ENCODE measurements around the gene POLN. TPM values are rescaled to one million over a fixed set of nuclear protein-coding genes. Genes with fewer than 3 reads are reported as not detected.
A peak's percentile ranks its signal among the peaks of the same experiment; 100 is the strongest.

Gene POLN
- total RNA-seq, 2 donors from 2014 or later: 1.3 to 2.8 TPM

DNA sequence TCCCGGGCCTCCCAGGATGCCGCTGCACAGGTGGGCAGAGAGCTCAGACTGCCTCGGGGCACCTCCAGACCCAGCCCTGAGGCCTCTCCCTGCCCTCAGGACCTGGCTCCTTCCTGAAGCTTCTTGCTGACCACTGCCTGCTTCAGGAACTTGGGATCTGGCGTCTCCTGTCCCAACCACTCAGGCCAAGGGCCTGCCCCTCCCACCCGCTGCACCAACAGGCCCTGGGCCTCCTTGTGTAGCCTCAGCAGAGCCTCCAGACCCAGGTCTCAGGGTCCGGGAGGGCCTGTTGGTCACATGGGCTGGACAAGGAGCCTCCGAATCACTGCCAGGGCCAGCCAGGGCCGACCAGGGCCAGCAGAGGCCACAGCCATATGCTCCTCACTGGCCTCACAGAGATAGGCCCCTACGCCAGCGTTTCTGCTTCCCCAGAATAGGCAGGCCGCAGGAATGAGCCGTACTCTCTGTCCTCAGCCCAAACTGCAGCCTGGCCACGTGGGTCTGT is 17.2 kb upstream of the POLN start:
- peaks cover 0 to 75% of the 10 kb centered on the region in 2 donors for H3K4me1 ChIP-seq
- H3K27me3 ChIP-seq: no peaks in the 10 kb centered on the region
- DNase-seq (ENCODE audit: low spot score): no peak
- peaks cover 11% of the 10 kb centered on the region for H3K36me3 ChIP-seq
- TF ChIP-seq, protein P1, sequence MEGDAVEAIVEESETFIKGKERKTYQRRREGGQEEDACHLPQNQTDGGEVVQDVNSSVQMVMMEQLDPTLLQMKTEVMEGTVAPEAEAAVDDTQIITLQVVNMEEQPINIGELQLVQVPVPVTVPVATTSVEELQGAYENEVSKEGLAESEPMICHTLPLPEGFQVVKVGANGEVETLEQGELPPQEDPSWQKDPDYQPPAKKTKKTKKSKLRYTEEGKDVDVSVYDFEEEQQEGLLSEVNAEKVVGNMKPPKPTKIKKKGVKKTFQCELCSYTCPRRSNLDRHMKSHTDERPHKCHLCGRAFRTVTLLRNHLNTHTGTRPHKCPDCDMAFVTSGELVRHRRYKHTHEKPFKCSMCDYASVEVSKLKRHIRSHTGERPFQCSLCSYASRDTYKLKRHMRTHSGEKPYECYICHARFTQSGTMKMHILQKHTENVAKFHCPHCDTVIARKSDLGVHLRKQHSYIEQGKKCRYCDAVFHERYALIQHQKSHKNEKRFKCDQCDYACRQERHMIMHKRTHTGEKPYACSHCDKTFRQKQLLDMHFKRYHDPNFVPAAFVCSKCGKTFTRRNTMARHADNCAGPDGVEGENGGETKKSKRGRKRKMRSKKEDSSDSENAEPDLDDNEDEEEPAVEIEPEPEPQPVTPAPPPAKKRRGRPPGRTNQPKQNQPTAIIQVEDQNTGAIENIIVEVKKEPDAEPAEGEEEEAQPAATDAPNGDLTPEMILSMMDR (IDR thresholded peaks at IDR 0.05): no peak
- peak overlapping the region; percentile 87 to 93 for H3K27ac ChIP-seq
- H3K9me3 ChIP-seq: no peaks in the 10 kb centered on the region
- peak overlapping the region in 1 of 2 donors; percentile 81 for H3K4me3 ChIP-seq

DNA sequence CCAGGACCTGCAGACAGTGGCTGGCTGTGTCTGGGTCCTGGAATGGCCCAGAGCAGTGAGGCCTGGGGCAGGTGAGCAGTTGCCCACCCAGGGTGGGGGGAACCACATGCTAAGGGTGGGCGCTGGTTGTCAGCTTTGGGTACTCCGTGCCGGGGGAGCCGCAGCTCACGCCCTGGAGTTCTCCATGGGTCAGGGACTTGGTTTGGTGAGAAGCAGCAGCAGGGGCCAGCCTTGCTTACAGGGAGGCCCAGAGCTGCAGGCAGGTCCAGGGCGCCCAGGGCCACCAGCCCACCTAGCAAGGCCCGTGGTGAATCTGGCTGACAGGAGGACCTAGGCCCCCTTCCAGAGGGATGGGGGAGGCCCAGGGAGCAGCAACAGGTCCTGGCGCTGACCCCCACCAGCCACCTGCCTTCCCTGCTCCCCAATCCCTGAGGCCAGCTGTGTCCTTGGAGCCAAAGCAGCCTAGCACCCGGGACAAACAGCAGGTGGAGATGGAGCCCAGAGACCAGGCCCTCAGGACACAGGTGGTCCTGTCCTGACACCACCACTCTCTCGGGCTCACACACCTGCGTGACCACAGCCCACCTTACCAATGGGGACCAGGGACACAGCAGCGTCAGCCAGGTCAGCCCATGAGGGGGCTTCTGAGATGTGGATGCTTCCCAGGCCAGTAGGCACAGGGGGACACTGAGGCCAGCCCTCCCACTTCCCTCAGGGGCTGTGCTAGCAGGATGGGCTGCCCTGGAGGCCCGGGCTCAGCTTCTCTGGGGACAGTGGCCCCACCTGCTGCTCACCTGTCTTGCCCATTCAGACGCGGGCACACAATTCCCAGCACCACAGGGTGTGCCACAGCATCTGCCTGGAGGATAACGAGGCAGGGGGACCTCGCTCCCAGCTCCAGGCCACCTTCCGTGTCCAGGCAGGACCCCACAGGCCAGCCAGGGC is 16.4 kb upstream of the POLN start:
- Histone ChIP-seq H3K36me3 (peaks cover 18% of the 10 kb centered on the region), H3K9me3 (no peaks in the 10 kb centered on the region), H3K4me1 (peaks cover 0 to 79% of the 10 kb centered on the region in 2 donors), H3K27ac (peak overlapping the region; percentile 87 to 93), H3K4me3 (peak overlapping the region in 1 of 2 donors; percentile 81), H3K27me3 (no peaks in the 10 kb centered on the region)
- TF ChIP-seq, protein P1 (IDR thresholded peaks at IDR 0.05): no peak
- peak; percentile 56 for DNase-seq (ENCODE audit: low spot score)

DNA sequence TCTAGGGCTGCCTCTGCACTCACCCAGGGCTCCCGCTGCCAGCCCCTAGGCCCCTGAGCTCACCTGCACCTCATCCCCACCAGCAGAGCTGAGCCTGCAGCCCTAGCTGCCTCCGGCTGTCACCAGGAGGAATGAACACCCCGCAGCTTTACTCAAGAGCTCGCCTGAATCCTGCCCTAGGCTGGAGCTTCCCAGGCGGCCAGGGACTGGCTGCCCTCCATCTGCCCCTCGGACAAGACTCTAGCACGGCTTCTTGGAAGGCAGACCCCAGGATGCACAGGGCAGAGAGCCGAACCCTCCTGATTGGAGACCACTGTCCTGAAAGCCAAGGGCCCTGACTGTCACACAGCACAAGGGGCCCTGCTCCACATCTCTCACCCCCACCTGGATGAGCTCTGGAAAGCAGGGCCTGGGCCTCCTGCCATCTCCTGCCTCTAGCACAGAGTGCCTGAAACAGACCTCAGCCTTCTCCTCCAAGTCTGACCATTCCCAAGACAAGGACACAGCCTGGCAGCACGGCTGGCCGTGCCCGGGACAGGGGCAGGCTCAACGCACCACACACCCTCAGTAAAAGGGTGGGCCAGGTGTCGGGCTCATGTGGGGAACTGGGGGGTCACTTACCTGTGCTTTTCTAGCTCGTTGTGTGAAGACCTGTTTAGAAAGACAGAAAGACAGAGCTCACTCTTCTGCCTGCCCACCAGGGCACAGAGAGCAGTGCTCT is 15.6 kb upstream of the POLN start:
- peak; percentile 57 for DNase-seq (ENCODE audit: low spot score)
- Histone ChIP-seq H3K4me1 (peaks cover 0 to 75% of the 10 kb centered on the region in 2 donors), H3K4me3 (peak overlapping the region in 1 of 2 donors; percentile 26), H3K36me3 (peaks cover 27% of the 10 kb centered on the region), H3K9me3 (no peaks in the 10 kb centered on the region), H3K27ac (peak overlapping the region; percentile 87), H3K27me3 (no peaks in the 10 kb centered on the region)
- TF ChIP-seq, protein P1 (IDR thresholded peaks at IDR 0.05): no peak

DNA sequence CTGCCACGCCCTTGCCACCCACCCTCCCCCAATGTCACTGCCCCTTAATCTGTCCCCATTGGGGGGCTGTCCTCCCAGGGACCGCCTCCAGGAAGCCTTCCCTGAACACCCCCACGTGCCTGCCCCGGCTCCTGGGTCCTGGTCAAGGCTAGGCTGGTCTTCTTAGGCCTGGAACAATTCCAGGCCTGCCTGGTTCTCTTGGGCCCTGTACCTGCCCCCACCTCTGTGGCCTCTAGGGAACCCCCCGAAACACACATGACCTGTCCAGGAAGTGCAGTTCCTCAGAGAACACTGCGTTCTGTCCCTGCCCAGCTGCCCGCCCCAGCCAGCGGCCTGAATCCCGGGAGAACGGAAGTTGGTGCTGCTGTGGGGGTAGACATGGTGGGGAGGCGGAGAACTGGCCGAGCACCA is 14.9 kb upstream of the POLN start:
- TF ChIP-seq, protein P1 (IDR thresholded peaks at IDR 0.05): no peak
- peak overlapping the region; percentile 87 for H3K27ac ChIP-seq
- peaks cover 34% of the 10 kb centered on the region for H3K36me3 ChIP-seq
- H3K27me3 ChIP-seq: no peaks in the 10 kb centered on the region
- no peaks in the 10 kb centered on the region for H3K9me3 ChIP-seq
- peaks cover 0 to 75% of the 10 kb centered on the region in 2 donors for H3K4me1 ChIP-seq
- H3K4me3 ChIP-seq: peak overlapping the region in 1 of 2 donors; percentile 26
- peak; percentile 68 for DNase-seq (ENCODE audit: low spot score)

DNA sequence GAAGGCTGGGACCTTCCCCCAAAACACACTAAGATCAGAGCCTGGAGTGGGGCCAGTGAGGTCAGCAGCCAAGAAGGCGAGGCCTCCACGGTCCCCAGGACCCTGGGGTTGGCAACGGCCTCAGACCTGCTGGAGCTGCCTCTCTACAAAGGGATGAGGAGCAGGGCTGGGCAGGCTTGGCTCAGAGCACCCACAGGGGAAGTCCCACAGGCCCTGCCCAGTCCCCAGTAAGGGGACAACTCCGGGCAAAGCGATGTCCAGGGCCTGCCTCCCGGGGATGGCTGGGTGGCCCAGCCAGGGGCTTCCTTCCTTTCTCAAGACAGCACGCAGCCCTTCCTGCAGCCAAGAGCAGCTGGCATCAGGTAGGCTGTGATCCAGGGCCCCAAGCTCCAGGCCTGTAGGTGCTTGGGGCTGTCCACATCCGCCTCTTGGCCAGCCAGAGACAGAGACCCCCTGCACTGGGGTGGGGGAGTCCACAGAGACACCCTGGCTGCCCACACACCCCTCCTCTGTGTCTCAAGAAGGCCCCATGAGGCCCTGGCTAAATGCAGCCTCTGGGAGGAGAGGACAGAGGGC is 14.3 kb upstream of the POLN start:
- Histone ChIP-seq H3K27ac (peak overlapping the region; percentile 87), H3K4me3 (peak overlapping the region in 1 of 2 donors; percentile 26), H3K9me3 (no peaks in the 10 kb centered on the region), H3K4me1 (peaks cover 0 to 75% of the 10 kb centered on the region in 2 donors), H3K27me3 (no peaks in the 10 kb centered on the region), H3K36me3 (peaks cover 39% of the 10 kb centered on the region)
- DNase-seq (ENCODE audit: low spot score): peak; percentile 66
- TF ChIP-seq, protein P1 (IDR thresholded peaks at IDR 0.05): no peak
